HG03521 (cell line): Measurements from ENCODE around the gene CTSF.
"Not testable (repeated sequence)": the region's sequence is repeated elsewhere in the genome, so short reads cannot be mapped to it uniquely, and the experiment has no call there.

ENCODE experiments used
- ATAC-seq: cut with Tn5 transposase; IDR thresholded peaks from one replicate; pipeline ENCODE4 v1.9.1; 2021; ENCODE audit warnings: mild to moderate bottlenecking, moderate library complexity; ENCODE audit not compliant: unreplicated experiment

The CTSF gene

GRCh38 chr11:66559866-66560676 is 8.3 kb downstream of the CTSF start:
- no peak for ATAC-seq

- no peak for ATAC-seq
These were observed 9.1 kb downstream of the CTSF start for GRCh38 chr11:66559142-66559865.

GRCh38 chr11:66557733-66558326 is 10.6 kb downstream of the CTSF start:
- no peak for ATAC-seq

GRCh38 chr11:66556086-66556485 is 12.3 kb downstream of the CTSF start:
- ATAC-seq: no peak

DNA sequence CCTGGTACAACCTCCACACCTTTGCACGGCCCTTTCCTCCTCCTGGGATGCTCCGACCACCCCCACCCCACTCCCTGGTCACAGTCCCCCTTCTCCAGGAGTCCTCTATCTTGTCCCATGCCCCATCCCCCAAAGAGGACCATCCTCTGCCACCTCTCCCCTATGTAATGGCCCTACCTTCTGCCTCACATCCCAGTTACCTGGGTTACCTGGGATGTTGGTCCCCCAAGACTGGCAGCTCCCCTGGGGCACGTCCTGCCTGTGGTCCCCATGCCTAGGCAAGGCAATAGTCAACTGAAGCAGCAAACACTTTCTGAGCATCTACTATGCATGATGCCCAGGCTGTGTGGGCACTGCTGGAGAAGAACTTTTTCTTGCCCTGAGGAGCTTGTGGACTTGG is 13.0 kb downstream of the CTSF start:
- no peak for ATAC-seq

DNA sequence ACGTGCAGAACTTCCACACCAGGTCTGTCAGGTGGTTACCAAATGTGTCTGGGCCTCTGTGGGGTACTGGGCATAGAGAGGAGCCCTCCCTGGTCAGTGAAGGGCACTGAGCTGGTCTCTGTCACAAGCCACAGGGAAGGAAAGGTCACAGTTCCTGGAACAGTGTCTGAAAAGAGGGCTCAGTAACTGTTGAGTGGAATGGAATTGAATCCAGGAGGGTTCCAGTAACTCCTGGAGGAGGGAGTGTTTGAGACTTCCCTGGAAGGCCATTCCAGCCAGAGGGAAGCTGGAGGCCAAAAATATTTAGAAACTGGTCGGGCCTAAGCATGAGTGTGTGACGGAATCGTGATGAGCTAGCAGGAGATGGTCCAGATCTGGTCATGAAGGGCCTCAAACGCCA is 13.8 kb downstream of the CTSF start:
- ATAC-seq: no peak

DNA sequence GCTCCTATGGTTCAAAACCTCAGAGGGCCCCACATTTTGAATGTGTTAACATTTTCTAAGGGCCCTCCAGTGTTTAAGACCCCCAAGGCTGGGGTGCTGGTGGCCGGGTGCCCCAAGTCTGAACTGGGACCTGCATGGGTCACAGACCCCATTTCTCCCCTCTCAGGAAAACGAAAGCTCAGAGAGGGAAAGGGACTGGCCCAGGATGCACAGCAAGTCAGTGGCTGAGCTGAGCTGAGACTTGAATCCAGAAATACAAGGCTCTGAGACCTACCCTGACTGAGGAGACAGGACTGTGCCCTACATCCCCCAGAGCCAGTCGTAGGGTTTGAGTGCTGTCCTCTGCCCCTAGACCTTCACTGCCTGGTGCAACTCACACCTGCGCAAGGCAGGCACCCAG is 17.5 kb downstream of the CTSF start:
- ATAC-seq: no peak

DNA sequence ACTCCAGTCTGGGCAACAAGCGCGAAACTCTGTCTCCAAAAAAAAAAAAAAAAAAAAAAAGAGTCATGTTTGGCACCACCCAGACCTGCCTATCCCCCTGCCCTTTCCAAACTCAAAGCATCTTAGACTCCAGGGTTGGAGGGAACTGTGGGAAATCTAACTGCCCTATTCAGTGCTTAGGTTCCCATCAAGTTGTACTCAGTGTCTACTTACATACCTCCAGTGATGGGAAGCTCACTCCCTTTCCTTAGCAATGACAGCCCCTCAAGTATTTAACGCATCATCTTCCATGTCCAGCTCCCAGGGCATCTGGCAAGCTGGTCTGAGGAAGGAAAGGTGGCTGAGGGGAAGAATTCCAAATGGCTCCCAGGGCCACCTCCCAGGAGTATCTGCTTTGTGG is 18.7 kb downstream of the CTSF start:
- no peak for ATAC-seq

- ATAC-seq: no peak
These were observed 19.4 kb downstream of the CTSF start for GRCh38 chr11:66548774-66549630.

GRCh38 chr11:66548041-66548440 is 20.4 kb downstream of the CTSF start:
- no peak for ATAC-seq

GRCh38 chr11:66547662-66548009 is 20.8 kb downstream of the CTSF start:
- ATAC-seq: no peak

GRCh38 chr11:66546966-66547661 is 21.3 kb downstream of the CTSF start:
- ATAC-seq: no peak

DNA sequence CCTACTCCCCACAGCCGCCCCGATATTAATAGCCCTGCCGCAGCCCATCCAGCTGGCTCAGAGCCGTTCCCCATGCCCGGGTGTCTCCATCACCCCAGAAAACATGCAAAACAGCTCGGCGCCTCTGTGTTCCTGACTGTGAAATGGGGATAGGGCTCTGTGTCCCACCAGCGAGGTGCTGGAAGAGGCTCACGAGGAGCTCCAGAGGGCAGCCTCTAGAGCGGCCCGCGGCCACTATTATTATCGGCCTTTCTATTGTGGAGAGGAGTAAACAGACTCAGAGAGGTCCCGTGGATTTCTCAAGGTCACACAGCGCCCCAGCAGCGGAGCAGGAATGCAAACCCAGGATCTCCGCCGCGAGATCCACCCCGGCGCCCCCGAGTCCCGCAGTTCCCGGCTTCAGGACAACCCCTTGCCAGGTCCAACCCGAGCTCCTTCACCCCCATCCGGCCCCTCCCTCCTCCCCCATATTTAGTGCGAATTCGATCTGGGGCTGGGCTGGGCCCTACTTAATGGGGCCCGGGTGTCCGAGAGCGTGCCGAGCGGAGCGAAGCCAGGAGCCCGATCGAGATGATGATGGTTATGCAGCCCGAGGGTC is 21.9 kb downstream of the CTSF start, which contains the start of gene ACTN3:
Gene ACTN3, plus strand, starts transcription at position 536 of the 598 bp plus-strand sequence. Its CDS starts 35 bp downstream, at position 571.
- ATAC-seq: no peak

- peak; percentile 74 for ATAC-seq
These were observed 22.6 kb downstream of the CTSF start, which contains the start of gene ZDHHC24 for GRCh38 chr11:66545701-66546367. Gene ZDHHC24, minus strand, starts transcription at chr11:66546048. Its CDS starts 45 bp downstream, at chr11:66546003.

- ATAC-seq: not testable (repeated sequence)
These were observed 23.5 kb downstream of the CTSF start for GRCh38 chr11:66544952-66545351.

- no peak for ATAC-seq
These were observed 24.9 kb downstream of the CTSF start for GRCh38 chr11:66543263-66544107.

DNA sequence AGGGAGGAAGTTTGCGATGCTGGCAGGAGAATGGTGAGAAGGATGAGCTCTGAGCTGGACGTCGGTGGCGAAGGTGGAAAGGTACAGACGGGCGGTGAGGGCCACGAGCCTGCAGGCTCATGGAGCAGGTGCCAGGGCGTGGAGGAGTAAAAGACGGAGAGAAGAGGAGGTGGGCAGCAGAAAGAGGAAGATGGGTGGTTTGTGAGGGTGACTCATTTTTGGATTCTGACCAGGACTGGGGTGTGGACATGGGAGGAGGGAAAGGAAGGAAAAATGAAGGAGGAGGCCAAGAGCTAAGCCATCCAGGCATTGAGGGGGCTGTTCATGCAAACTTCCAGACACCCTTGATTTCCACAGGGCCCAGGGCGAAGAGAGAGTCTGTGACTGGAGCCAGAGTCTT is 26.0 kb downstream of the CTSF start:
- no peak for ATAC-seq

DNA sequence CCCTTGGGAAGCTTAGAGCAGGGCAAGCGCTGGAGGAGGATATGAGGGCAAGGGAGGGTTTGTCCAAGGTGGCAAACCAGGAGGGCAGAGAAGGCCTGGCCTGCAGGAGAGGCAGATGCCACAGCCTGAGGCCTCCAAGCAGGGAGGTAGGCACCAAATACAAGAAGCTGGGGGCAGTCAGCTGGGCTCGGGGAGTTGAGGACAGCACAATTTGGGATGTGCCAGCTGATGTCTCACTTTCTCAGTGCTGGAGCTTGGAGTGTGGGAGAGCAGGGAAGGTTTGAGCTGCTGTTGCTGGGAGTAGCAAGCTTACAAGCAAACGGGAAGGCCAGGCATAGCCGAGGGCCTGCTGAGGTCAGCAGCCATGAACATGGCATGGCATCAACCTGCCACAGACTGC is 26.5 kb downstream of the CTSF start:
- ATAC-seq: no peak
